Endodermal cell (in vitro differentiated cells): Measurements from ENCODE around the gene ATP6V0E1. TPM values are rescaled to one million over a fixed set of nuclear protein-coding genes. Genes with fewer than 3 reads are reported as not detected.

Source experiments
- DNase-seq: peaks from one replicate; pipeline ENCODE4 v3.0.0-alpha.2; 2017
- H3K27ac ChIP-seq: 2 replicates; pipeline ENCODE4 v1.5.1; 2013; ENCODE audit warnings: mild to moderate bottlenecking, low read depth, low read length, moderate library complexity
- H3K27me3 ChIP-seq: 2 replicates; pipeline ENCODE4 v1.6.1; 2013; ENCODE audit warnings: mild to moderate bottlenecking, low read length, moderate library complexity; ENCODE audit not compliant: insufficient read depth, control insufficient read depth, poor library complexity, severe bottlenecking
- H3K36me3 ChIP-seq: 2 replicates; pipeline ENCODE4 v1.7.0; 2013; ENCODE audit warnings: mild to moderate bottlenecking, low read length, moderate library complexity; ENCODE audit not compliant: control insufficient read depth, insufficient read depth
- H3K4me1 ChIP-seq: one replicate; pipeline ENCODE4 v1.7.0; 2013; ENCODE audit warnings: low read length; ENCODE audit not compliant: control insufficient read depth, insufficient read depth
- H3K4me3 ChIP-seq: 2 replicates; pipeline ENCODE4 v1.5.1; 2013; ENCODE audit warnings: mild to moderate bottlenecking, low read length, moderate library complexity
- H3K9ac ChIP-seq: 2 replicates; pipeline ENCODE4 v1.6.1; 2013; ENCODE audit warnings: mild to moderate bottlenecking, low read length, moderate library complexity; ENCODE audit not compliant: poor library complexity, severe bottlenecking; ENCODE audit errors: extremely low read depth
- H3K9me3 ChIP-seq: 2 replicates; pipeline ENCODE4 v1.6.1; 2013; ENCODE audit warnings: mild to moderate bottlenecking, low read length, moderate library complexity; ENCODE audit not compliant: control insufficient read depth
- H3K27ac Mint-ChIP-seq: 2 replicates; pipeline ENCODE4 v1.8.0; 2020; ENCODE audit warnings: mixed read lengths
- H3K27me3 Mint-ChIP-seq: 2 replicates; pipeline ENCODE4 v1.8.0; 2021; ENCODE audit warnings: mild to moderate bottlenecking, mixed read lengths; ENCODE audit not compliant: insufficient read depth
- H3K36me3 Mint-ChIP-seq: 2 replicates; pipeline ENCODE4 v1.8.0; 2020; ENCODE audit warnings: low read depth, mixed read lengths
- H3K4me1 Mint-ChIP-seq: 2 replicates; pipeline ENCODE4 v1.8.0; 2020; ENCODE audit warnings: mixed read lengths
- H3K4me3 Mint-ChIP-seq: 2 replicates; pipeline ENCODE4 v1.8.0; 2020; ENCODE audit warnings: mild to moderate bottlenecking, moderate library complexity, mixed read lengths
- H3K9me3 Mint-ChIP-seq: 2 replicates; pipeline ENCODE4 v1.8.0; 2020; ENCODE audit warnings: mild to moderate bottlenecking, mixed read lengths
- CTCF ChIP-seq: fragments of 200-600 bp; sonication (generic); conservative IDR thresholded peaks from 2 replicates; pipeline ENCODE4 v1.5.0; 2021; ENCODE audit warnings: antibody characterized with exemption, mild to moderate bottlenecking
- WGBS, 2 experiments: methylation state at CpG; one replicate each; pipeline versions ENCODE4 v1.1.5 to v1.1.7; 2013; ENCODE audit warnings: missing lambda C conversion rate in 2 of 2, mixed read lengths in 1 of 2; ENCODE audit not compliant: insufficient coverage in 1 of 2, insufficient read length in 1 of 2; 5-methylcytosine and 5-hydroxymethylcytosine counted together
- total RNA-seq, 2 donors: library from RNA; stranded (reverse); fragmentation: NEBNext Ultra II Directional in 1 of 2; extraction: Animal tissue kit (Norgen Biotek cat#: 25700) in 1 of 2; gene quantifications; 2 replicates in 1 of 2; 3 replicates in 1 of 2; pipeline ENCODE4 v1.2.1, GENCODE V29; 2021

Gene ATP6V0E1
- total RNA-seq, 2 donors from 2014 or later, result 119 to 128 TPM

DNA sequence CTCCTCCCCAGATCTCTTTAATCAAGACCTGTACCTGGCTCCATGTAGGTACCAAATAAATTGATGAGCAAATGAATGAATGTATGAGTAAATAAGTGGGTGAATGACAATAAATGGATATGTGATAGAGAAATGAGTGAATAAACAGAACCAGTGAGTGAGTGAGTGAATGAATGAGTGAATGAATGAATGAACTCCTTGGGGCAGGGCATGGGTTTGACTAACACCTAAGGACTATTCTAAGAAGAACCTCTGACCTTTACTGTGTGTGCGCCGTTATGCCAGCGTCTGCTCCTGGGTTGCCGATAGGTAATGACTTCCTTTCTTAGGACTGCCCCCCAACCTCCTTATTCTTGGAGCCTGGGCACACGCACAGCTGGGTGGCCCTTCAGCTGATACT is 26.1 kb upstream of the ATP6V0E1 start:
- Mint-ChIP-seq H3K4me3 (no peak overlapping the region), H3K4me1 (peaks cover 8% of the 10 kb centered on the region), H3K36me3 (peaks cover 10% of the 10 kb centered on the region), H3K9me3 (no peaks in the 10 kb centered on the region), H3K27me3 (no peaks in the 10 kb centered on the region), H3K27ac (no peak overlapping the region)
- H3K27ac ChIP-seq, result no peak overlapping the region
- no peak overlapping the region for H3K9ac ChIP-seq
- WGBS, 2 experiments, result 90% methylated on average over 5 of the region's 5 CpGs
- no peak for DNase-seq
- peaks cover 6% of the 10 kb centered on the region for H3K36me3 ChIP-seq
- H3K9me3 ChIP-seq, result no peaks in the 10 kb centered on the region
- H3K4me3 ChIP-seq, result no peak overlapping the region
- H3K4me1 ChIP-seq, result no peaks in the 10 kb centered on the region
- no peak for TF ChIP-seq CTCF
- H3K27me3 ChIP-seq, result no peaks in the 10 kb centered on the region

DNA sequence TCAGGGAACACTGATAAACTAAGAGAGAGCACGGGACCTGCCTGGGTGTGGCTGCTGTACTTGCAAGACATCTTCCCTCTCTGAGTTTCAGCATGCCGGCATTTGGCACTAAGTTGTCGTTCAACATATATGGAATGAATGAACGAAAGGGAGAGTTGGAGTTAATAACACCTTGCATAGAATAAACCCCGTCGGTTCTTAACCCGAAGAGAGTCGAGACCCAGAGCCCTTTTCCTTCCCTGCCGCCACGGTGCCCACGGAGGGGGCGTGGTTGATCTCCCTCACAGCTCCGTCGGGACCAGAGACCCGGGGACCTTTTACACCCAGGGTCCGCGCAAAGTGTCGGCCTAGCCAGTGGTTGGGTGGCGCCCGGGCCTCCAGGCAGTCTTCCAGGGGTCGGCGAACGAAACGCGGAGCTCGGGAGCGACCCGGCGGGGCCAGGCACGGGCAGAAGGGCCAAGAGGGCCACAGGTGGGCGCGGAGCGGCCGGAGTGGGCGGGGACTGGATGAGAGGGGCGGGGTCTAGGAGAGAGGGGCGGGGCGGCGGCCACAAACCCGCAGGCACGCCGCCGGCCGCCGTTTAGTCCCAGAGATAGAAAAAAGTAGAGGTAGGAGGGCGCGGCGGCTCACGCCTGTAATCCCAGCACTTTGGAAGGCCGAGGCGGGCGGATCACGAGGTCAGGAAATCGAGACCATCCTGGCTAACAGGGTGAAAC is 25.1 kb upstream of the ATP6V0E1 start:
- Mint-ChIP-seq H3K27me3 (no peaks in the 10 kb centered on the region), H3K4me1 (peaks cover 8% of the 10 kb centered on the region), H3K4me3 (peak overlapping the region; percentile 94), H3K36me3 (peaks cover 12% of the 10 kb centered on the region), H3K9me3 (no peaks in the 10 kb centered on the region), H3K27ac (peak overlapping the region; percentile 97)
- DNase-seq, result peak; percentile 94
- Histone ChIP-seq H3K9ac (no peak overlapping the region), H3K9me3 (no peaks in the 10 kb centered on the region), H3K27ac (peak overlapping the region; percentile 21), H3K27me3 (no peaks in the 10 kb centered on the region), H3K4me1 (no peaks in the 10 kb centered on the region), H3K4me3 (peak overlapping the region; percentile 100), H3K36me3 (peaks cover 7% of the 10 kb centered on the region)
- 10 to 19% methylated on average over 23 to 53 of the region's 54 CpGs for WGBS, 2 experiments
- no peak for TF ChIP-seq CTCF

GRCh38 chr5:172959824-172960799 is 23.5 kb upstream of the ATP6V0E1 start:
- peaks cover 8% of the 10 kb centered on the region for H3K4me1 Mint-ChIP-seq
- Histone ChIP-seq H3K36me3 (peaks cover 16% of the 10 kb centered on the region), H3K4me1 (no peaks in the 10 kb centered on the region), H3K4me3 (peak overlapping the region; percentile 100), H3K9ac (peak overlapping the region; percentile 91), H3K27me3 (no peaks in the 10 kb centered on the region), H3K9me3 (no peaks in the 10 kb centered on the region), H3K27ac (peak overlapping the region; percentile 51)
- no peaks in the 10 kb centered on the region for H3K9me3 Mint-ChIP-seq
- no peak for TF ChIP-seq CTCF
- no peak for DNase-seq
- 17 to 35% methylated on average over 11 to 27 of the region's 28 CpGs for WGBS, 2 experiments
- H3K27ac Mint-ChIP-seq, result peak overlapping the region; percentile 97
- no peaks in the 10 kb centered on the region for H3K27me3 Mint-ChIP-seq
- H3K4me3 Mint-ChIP-seq, result peak overlapping the region; percentile 94
- H3K36me3 Mint-ChIP-seq, result peaks cover 21% of the 10 kb centered on the region
